GM23248 (cell line): ENCODE data around the gene ACTG1. TPM values are rescaled to one million over a fixed set of nuclear protein-coding genes. Genes with fewer than 3 reads are reported as not detected.

Experiments used
- DNase-seq: peaks from one replicate; pipeline ENCODE4 v3.0.0-alpha.2; 2015
- H2AFZ ChIP-seq: fragments of 200-600 bp; sonication (generic); 2 replicates; pipeline ENCODE4 v1.6.1; 2016; ENCODE audit warnings: antibody characterized with exemption
- H3F3A ChIP-seq: fragments of 200-600 bp; sonication (generic); 2 replicates; pipeline ENCODE4 v1.6.1; 2016; ENCODE audit warnings: mild to moderate bottlenecking, antibody characterized with exemption, mixed run types; ENCODE audit not compliant: insufficient read depth
- H3K27ac ChIP-seq: fragments of 200-600 bp; sonication (generic); 2 replicates; pipeline ENCODE4 v1.5.1; 2016; ENCODE audit warnings: mild to moderate bottlenecking
- H3K27me3 ChIP-seq: fragments of 200-600 bp; sonication (generic); replicated peaks from 2 replicates; pipeline ENCODE4 v1.6.1; 2016; ENCODE audit warnings: mild to moderate bottlenecking; ENCODE audit not compliant: insufficient read depth
- H3K36me3 ChIP-seq: fragments of 200-600 bp; sonication (generic); 2 replicates; pipeline ENCODE4 v1.6.1; 2016; ENCODE audit warnings: low read depth, mild to moderate bottlenecking
- H3K4me1 ChIP-seq: fragments of 200-600 bp; sonication (generic); 2 replicates; pipeline ENCODE4 v1.6.1; 2016; ENCODE audit warnings: mild to moderate bottlenecking; ENCODE audit not compliant: insufficient read depth
- H3K4me2 ChIP-seq: fragments of 200-600 bp; sonication (generic); one replicate; pipeline ENCODE4 v1.6.1; 2016; ENCODE audit warnings: mild to moderate bottlenecking; ENCODE audit not compliant: unreplicated experiment
- H3K4me3 ChIP-seq: fragments of 200-600 bp; sonication (generic); 2 replicates; pipeline ENCODE4 v1.5.1; 2016; ENCODE audit warnings: mild to moderate bottlenecking
- H3K79me2 ChIP-seq: fragments of 200-600 bp; sonication (generic); 2 replicates; pipeline ENCODE4 v1.6.1; 2016; ENCODE audit warnings: mild to moderate bottlenecking; ENCODE audit not compliant: insufficient read depth
- H3K9ac ChIP-seq: fragments of 200-600 bp; sonication (generic); 2 replicates; pipeline ENCODE4 v1.6.1; 2016; ENCODE audit warnings: mild to moderate bottlenecking
- H3K9me2 ChIP-seq: fragments of 200-600 bp; sonication (generic); 2 replicates; pipeline ENCODE4 v1.6.1; 2016; ENCODE audit warnings: mixed run types, mild to moderate bottlenecking, moderate library complexity; ENCODE audit not compliant: insufficient read depth
- H3K9me3 ChIP-seq: fragments of 200-600 bp; sonication (generic); one replicate; pipeline ENCODE4 v1.6.1; 2017; ENCODE audit warnings: low read depth
- H4K20me1 ChIP-seq: fragments of 200-600 bp; sonication (generic); 2 replicates; pipeline ENCODE4 v1.6.0; 2016; ENCODE audit not compliant: insufficient read depth
- EZH2 ChIP-seq: fragments of 200-600 bp; sonication (generic); IDR thresholded peaks from 2 replicates; pipeline ENCODE4 v1.6.1; 2018; ENCODE audit warnings: antibody characterized with exemption, mild to moderate bottlenecking; ENCODE audit not compliant: insufficient read depth, poor library complexity, severe bottlenecking
- EZH2phosphoT487 ChIP-seq: fragments of 200-600 bp; sonication (generic); IDR thresholded peaks from 2 replicates; pipeline ENCODE4 v1.6.1; 2018; ENCODE audit warnings: antibody characterized with exemption, moderate library complexity, mild to moderate bottlenecking, low read depth; ENCODE audit not compliant: insufficient read depth
- WGBS, 2 experiments: methylation state at CpG; one replicate each; pipeline ENCODE4 v1.1.6; 2015 to 2017; ENCODE audit warnings: low lambda C conversion rate in 2 of 2, low coverage in 1 of 2; ENCODE audit errors: missing lambda C conversion rate in 2 of 2; 5-methylcytosine and 5-hydroxymethylcytosine counted together
- in situ Hi-C: fragments of 300-500 bp; cut with MboI; formaldehyde crosslinking; loops from 2 replicates; pipeline ENCODE4 v1.15.0; 2020
- polyA plus RNA-seq: library from polyadenylated mRNA; unstranded; fragments of >200 nt; fragmentation: Nextera tagmentation; extraction: Ambion mirVana; gene quantifications from 2 replicates; pipeline ENCODE4 v1.2.1, GENCODE V29; 2016
- total RNA-seq: library from RNA; depleted of rRNA; stranded (reverse); fragments of >200 nt; shearing (Covaris generic); gene quantifications from 2 replicates; pipeline ENCODE4 v1.2.3, GENCODE V29; 2014

Gene ACTG1
- total and polyA plus RNA-seq, 2 experiments from 2014 or later: 3,778 to 9,349 TPM

DNA sequence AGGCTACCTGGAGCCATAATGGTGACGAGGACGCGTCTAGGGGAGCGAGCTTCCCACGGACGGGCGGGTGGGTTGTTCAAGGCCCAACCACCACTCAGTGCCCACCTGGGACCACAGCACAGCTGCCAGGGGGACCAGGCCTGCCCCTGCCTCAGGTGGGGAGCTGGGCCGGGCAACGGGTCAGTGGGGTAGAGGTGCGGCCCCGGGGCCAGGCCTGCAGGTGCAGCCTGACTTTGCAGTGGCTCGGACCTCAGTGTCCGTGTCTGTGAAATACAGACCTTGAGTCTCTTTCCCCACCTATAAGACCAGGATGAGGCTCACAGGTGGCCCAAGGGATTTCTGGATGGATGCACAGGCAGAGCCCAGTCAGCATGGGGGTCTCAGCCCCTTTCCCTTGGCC lies 43.3 kb downstream of the ACTG1 start:
- no peak for TF ChIP-seq EZH2phosphoT487
- TF ChIP-seq EZH2: no peak
- WGBS, 2 experiments: 85 to 88% methylated on average over 8 to 13 of the region's 13 CpGs

DNA sequence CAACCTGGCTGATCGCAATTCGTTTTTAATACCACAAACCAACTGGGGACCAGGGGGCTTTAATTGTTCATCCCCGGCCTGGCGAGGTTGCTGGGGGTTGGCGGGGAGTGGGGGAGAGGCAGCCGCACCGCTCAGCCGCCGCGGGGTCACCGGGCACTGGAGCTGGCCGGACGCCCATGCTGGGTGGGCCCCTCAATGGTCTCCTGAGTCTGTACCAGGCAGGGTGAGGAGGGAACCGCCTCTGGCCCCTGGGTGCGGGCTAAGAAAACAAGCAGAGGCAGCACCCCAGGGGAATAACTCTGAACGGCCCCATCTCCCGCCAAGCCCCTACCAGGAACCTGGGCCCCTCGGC lies 43.9 kb downstream of the ACTG1 start:
- Histone ChIP-seq H3K79me2 (no peaks in the 10 kb centered on the region), H3K4me3 (no peak overlapping the region), H3K9me3 (no peaks in the 10 kb centered on the region), H3K36me3 (no peaks in the 10 kb centered on the region), H2AFZ (no peak overlapping the region), H3K4me2 (no peak overlapping the region), H3K27ac (no peak overlapping the region), H4K20me1 (no peaks in the 10 kb centered on the region), H3K4me1 (peaks cover 13% of the 10 kb centered on the region), H3K9ac (no peak overlapping the region), H3F3A (0 out of 2 replicates have a peak, but pooled peaks cover 9% of the 10 kb centered on the region), H3K27me3 (no peaks in the 10 kb centered on the region), H3K9me2 (no peaks in the 10 kb centered on the region)
- in situ Hi-C loops: no loop called here
- TF ChIP-seq EZH2phosphoT487 (no peak), EZH2 (no peak)
- 84 to 95% methylated on average over 5 to 18 of the region's 18 CpGs for WGBS, 2 experiments
- DNase-seq: no peak

More for the DNA sequence above, 43.3 kb downstream of the ACTG1 start:
- Histone ChIP-seq H3K79me2 (no peaks in the 10 kb centered on the region), H3K36me3 (no peaks in the 10 kb centered on the region), H3K9me3 (no peaks in the 10 kb centered on the region), H2AFZ (no peak overlapping the region), H3K4me3 (no peak overlapping the region), H3K4me1 (peaks cover 13% of the 10 kb centered on the region), H3K9ac (no peak overlapping the region), H3K9me2 (no peaks in the 10 kb centered on the region), H3K27me3 (no peaks in the 10 kb centered on the region), H3K4me2 (no peak overlapping the region), H4K20me1 (no peaks in the 10 kb centered on the region), H3K27ac (no peak overlapping the region), H3F3A (0 out of 2 replicates have a peak, but pooled peaks cover 9% of the 10 kb centered on the region)
- no peak for DNase-seq
- in situ Hi-C loops: no loop called here

DNA sequence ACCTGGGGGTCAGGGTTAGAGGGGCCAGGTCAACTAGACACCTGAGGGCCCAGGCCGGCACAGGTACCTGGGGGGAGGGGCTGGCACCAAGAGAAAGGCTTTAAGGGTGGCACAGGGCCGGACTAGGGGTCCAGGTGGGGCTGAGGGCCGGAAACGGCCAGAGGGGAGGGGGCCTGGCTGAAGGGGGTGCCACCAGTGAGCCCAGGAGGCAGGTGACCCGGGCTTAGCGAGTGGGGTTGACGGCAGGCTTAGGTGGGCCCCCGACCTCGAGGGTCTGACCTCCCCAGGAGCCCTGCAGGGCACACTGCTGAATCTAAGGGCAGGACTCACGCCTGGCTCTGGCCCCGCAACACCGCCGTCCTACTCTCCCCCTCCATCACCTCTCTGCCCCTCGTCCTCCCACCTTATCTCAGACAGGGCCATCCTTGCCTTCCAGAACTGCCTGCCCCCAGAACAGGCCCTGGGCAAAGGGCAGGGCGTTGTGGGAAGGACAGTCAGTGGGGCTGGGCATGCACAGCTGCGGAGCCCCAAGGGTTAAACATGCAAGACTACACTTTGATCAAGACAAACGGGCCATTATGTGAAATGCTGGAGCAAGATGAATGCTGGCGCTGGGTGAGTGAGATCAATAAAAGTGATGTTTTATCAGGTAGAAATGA lies 44.4 kb downstream of the ACTG1 start:
- H3K27me3 ChIP-seq: no peaks in the 10 kb centered on the region
- 0 out of 2 replicates have a peak, but pooled peaks cover 9% of the 10 kb centered on the region for H3F3A ChIP-seq
- no peak overlapping the region for H3K4me3 ChIP-seq
- no peak overlapping the region for H3K9ac ChIP-seq
- no peaks in the 10 kb centered on the region for H3K36me3 ChIP-seq
- H3K4me2 ChIP-seq: no peak overlapping the region
- no peak for TF ChIP-seq EZH2
- no peak for TF ChIP-seq EZH2phosphoT487
- H3K4me1 ChIP-seq: peaks cover 13% of the 10 kb centered on the region
- no peaks in the 10 kb centered on the region for H3K9me2 ChIP-seq
- H3K9me3 ChIP-seq: no peaks in the 10 kb centered on the region
- WGBS, 2 experiments: 76 to 87% methylated on average over 8 to 18 of the region's 18 CpGs
- no peaks in the 10 kb centered on the region for H3K79me2 ChIP-seq
- in situ Hi-C loops: no loop called here
- H3K27ac ChIP-seq: no peak overlapping the region
- H2AFZ ChIP-seq: no peak overlapping the region
- no peak for DNase-seq
- H4K20me1 ChIP-seq: no peaks in the 10 kb centered on the region

DNA sequence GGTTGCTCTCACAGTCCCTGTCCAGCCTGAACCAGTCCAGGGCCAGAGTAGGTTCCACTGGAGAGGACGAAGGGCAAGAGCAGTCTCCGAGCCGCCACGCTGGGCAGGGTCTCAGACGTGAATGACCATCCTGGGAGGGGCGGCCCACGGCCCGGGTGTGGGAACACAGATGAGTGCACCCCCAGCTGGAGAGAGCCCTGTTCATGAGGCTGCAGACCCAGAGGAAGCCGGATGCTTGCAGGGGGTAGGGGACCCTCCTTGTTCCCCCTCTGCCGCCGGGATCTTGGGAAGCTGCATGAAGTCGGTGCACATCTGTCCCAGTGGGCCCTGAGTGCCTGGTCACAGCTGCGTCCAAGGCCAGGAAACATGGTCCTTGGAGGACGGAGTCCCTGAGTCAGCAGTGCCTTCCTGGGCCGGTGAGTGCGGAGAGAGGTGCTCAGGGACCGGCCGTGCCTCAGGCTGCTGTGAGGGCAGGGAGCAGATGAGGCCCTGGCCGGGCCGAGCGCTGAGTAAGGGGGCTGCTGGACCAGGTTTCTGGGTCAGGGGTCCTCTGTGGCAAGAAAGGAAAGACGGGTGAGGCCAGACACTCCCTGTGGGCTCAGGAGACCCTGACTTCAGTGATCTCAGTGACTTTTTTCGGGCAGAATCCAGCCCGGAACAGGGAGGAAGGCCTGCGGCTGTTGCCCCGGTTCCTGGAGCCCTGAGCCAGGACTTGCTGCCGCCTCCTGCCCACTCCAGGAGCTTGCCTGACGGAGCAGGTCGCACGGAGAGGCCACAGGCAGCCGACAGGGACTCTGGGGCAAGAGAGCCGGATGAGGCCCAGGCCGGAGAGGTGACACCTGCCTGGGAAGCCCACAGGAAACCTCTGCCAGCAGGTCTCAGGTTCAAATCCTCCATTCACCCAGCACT lies 45.8 kb downstream of the ACTG1 start:
- in situ Hi-C loops: no loop called here
- no peaks in the 10 kb centered on the region for H3K27me3 ChIP-seq
- 0 out of 2 replicates have a peak, but pooled peaks cover 9% of the 10 kb centered on the region for H3F3A ChIP-seq
- no peak overlapping the region for H3K27ac ChIP-seq
- no peak for DNase-seq
- no peak for TF ChIP-seq EZH2phosphoT487
- TF ChIP-seq EZH2: no peak
- H3K9me2 ChIP-seq: no peaks in the 10 kb centered on the region
- H3K4me2 ChIP-seq: no peak overlapping the region
- H3K4me3 ChIP-seq: no peak overlapping the region
- WGBS, 2 experiments: 87 to 90% methylated on average over 32 to 33 of the region's 33 CpGs
- H3K9me3 ChIP-seq: no peaks in the 10 kb centered on the region
- peaks cover 7% of the 10 kb centered on the region for H3K4me1 ChIP-seq
- no peaks in the 10 kb centered on the region for H4K20me1 ChIP-seq
- H3K36me3 ChIP-seq: no peaks in the 10 kb centered on the region
- no peak overlapping the region for H2AFZ ChIP-seq
- H3K79me2 ChIP-seq: no peaks in the 10 kb centered on the region
- H3K9ac ChIP-seq: no peak overlapping the region
